Fibroblast of villous mesenchyme (primary cell): ENCODE results near the gene ATRNL1. TPM values are rescaled to one million over a fixed set of nuclear protein-coding genes. Genes with fewer than 3 reads are reported as not detected.

Experiments
- DNase-seq: peaks from one replicate; pipeline ENCODE4 v3.0.0-alpha.2; 2010; ENCODE audit warnings: low read depth
- H3K4me3 ChIP-seq: 2 replicates; pipeline ENCODE4 v1.5.1; 2011; ENCODE audit warnings: low read depth, mild to moderate bottlenecking, low read length
- CTCF ChIP-seq: IDR thresholded peaks from 2 replicates; pipeline ENCODE4 v1.5.1; 2012; ENCODE audit warnings: low read depth, mild to moderate bottlenecking, low read length; ENCODE audit not compliant: insufficient read depth
- total RNA-seq: library from RNA; depleted of rRNA; stranded (reverse); fragments of >200 nt; gene quantifications from 2 replicates; pipeline ENCODE4 v1.2.3, GENCODE V29; 2012

The ATRNL1 gene
- total RNA-seq, 1 donor: 13.0 TPM

- H3K4me3 ChIP-seq: no peak overlapping the region
- TF ChIP-seq CTCF: no peak
- no peak for DNase-seq
These were observed 761.7 kb downstream of the ATRNL1 start for GRCh38 chr10:115854740-115855435.

- no peak overlapping the region for H3K4me3 ChIP-seq
- DNase-seq: peak; percentile 5
- TF ChIP-seq CTCF: no peak
These were observed 763.4 kb downstream of the ATRNL1 start for GRCh38 chr10:115856580-115856979.

GRCh38 chr10:115857856-115858255 is 764.7 kb downstream of the ATRNL1 start:
- DNase-seq: peak; percentile 72
- H3K4me3 ChIP-seq: no peak overlapping the region
- TF ChIP-seq CTCF: no peak

GRCh38 chr10:115860182-115861107 is 767.3 kb downstream of the ATRNL1 start:
- TF ChIP-seq CTCF: no peak
- H3K4me3 ChIP-seq: no peak overlapping the region
- DNase-seq: no peak

GRCh38 chr10:115861455-115861854 is 768.3 kb downstream of the ATRNL1 start:
- no peak overlapping the region for H3K4me3 ChIP-seq
- peak; percentile 53 for DNase-seq
- TF ChIP-seq CTCF: no peak

- DNase-seq: peak; percentile 17
- no peak overlapping the region for H3K4me3 ChIP-seq
- TF ChIP-seq CTCF: no peak
These were observed 768.7 kb downstream of the ATRNL1 start for GRCh38 chr10:115861864-115862263.
